Smooth muscle cell of the brain vasculature (primary cell): ENCODE measurements around the gene NAA60.
"Not testable (repeated sequence)": the region's sequence is repeated elsewhere in the genome, so short reads cannot be mapped to it uniquely, and the experiment has no call there.

Source experiments
- DNase-seq: peaks from one replicate; pipeline ENCODE4 v3.0.0-alpha.2; 2012; ENCODE audit warnings: low read depth, low spot score

The NAA60 gene

GRCh38 chr16:3510416-3510815 is 66.9 kb downstream of the NAA60 start:
- no peak for DNase-seq

GRCh38 chr16:3511286-3512180 is 68.1 kb downstream of the NAA60 start:
- no peak for DNase-seq

GRCh38 chr16:3513892-3514583 is 70.6 kb downstream of the NAA60 start:
- no peak for DNase-seq

- no peak for DNase-seq
Observed at GRCh38 chr16:3514621-3515020, 71.1 kb downstream of the NAA60 start.

GRCh38 chr16:3515897-3516296 is 72.4 kb downstream of the NAA60 start:
- no peak for DNase-seq

GRCh38 chr16:3518292-3518985 is 75.0 kb downstream of the NAA60 start:
- DNase-seq: no peak

- DNase-seq: no peak
Observed at GRCh38 chr16:3518986-3519348, 75.5 kb downstream of the NAA60 start.

- DNase-seq: no peak
Observed at GRCh38 chr16:3519581-3519980, 76.1 kb downstream of the NAA60 start.

GRCh38 chr16:3520413-3520812 is 76.9 kb downstream of the NAA60 start:
- no peak for DNase-seq

- no peak for DNase-seq
Observed at GRCh38 chr16:3520841-3521240, 77.4 kb downstream of the NAA60 start.

- no peak for DNase-seq
Observed at GRCh38 chr16:3523281-3523680, 79.8 kb downstream of the NAA60 start.

GRCh38 chr16:3525951-3526350 is 82.5 kb downstream of the NAA60 start:
- no peak for DNase-seq

- DNase-seq: not testable (repeated sequence)
Observed at GRCh38 chr16:3527216-3527829, 83.8 kb downstream of the NAA60 start.

- DNase-seq: no peak
Observed at GRCh38 chr16:3528406-3528805, 84.9 kb downstream of the NAA60 start.

GRCh38 chr16:3529175-3529574 is 85.7 kb downstream of the NAA60 start:
- DNase-seq: no peak

GRCh38 chr16:3530371-3530914 is 87.0 kb downstream of the NAA60 start:
- DNase-seq: no peak

GRCh38 chr16:3532741-3533140 is 89.3 kb downstream of the NAA60 start:
- DNase-seq: no peak

GRCh38 chr16:3534126-3534525 is 90.6 kb downstream of the NAA60 start:
- DNase-seq: no peak

GRCh38 chr16:3536271-3536731 is 92.8 kb downstream of the NAA60 start:
- no peak for DNase-seq
